B cell (primary cell): ENCODE data around the gene PPP1R14C. TPM values are rescaled to one million over a fixed set of nuclear protein-coding genes. Genes with fewer than 3 reads are reported as not detected.

ENCODE experiments used
- ATAC-seq: fragments of 200-7000 bp; cut with Tn5 transposase; one replicate; pipeline ENCODE4 v1.10.0; 2021; ENCODE audit warnings: low read depth, mild to moderate bottlenecking, moderate number of reproducible peaks, moderate library complexity
- CTCF ChIA-PET: fragments of 350-600 bp; sonication (Branson Sonifier 250); formaldehyde crosslinking; loops from one replicate; lab custom pipeline; 2021; ENCODE audit warnings: antibody characterized with exemption, inconsistent platforms; lab: Charles Lee
- POLR2A ChIA-PET: fragments of 350-600 bp; sonication (Branson Sonifier 250); formaldehyde crosslinking; loops from one replicate; lab custom pipeline; 2021; ENCODE audit warnings: antibody characterized with exemption; lab: Charles Lee
- DNase-seq: peaks from one replicate; pipeline ENCODE4 v3.0.0; 2013
- H2AFZ ChIP-seq: 2 replicates; pipeline ENCODE4 v1.6.1; 2012; ENCODE audit warnings: mild to moderate bottlenecking, low read depth, low read length; ENCODE audit not compliant: insufficient read depth, poor library complexity, severe bottlenecking
- H3K27ac ChIP-seq, 2 donors: 1 replicate in 1 of 2; 2 replicates in 1 of 2; pipeline ENCODE4 v1.5.1; 2012 to 2013; ENCODE audit warnings: low read length in 2 of 2, mild to moderate bottlenecking in 2 of 2, moderate library complexity in 1 of 2
- H3K27me3 ChIP-seq, 4 experiments: fragments of 200-600 bp in 1 of 4; sonication (generic) in 1 of 4; replicated peaks in 1 of 4; 1 replicate in 2 of 4; 2 replicates in 2 of 4; pipeline versions ENCODE4 v1.6.1 to v1.7.0; 2013 to 2016; ENCODE audit warnings: low read length in 3 of 4, mild to moderate bottlenecking in 2 of 4, mixed read lengths in 1 of 4, moderate library complexity in 1 of 4; ENCODE audit not compliant: insufficient read depth in 4 of 4, control insufficient read depth in 3 of 4; ENCODE audit errors: control extremely low read depth in 1 of 4
- H3K36me3 ChIP-seq, 2 experiments: replicated peaks in 1 of 2; 1 replicate in 1 of 2; 2 replicates in 1 of 2; pipeline versions ENCODE4 v1.6.1 to v1.7.1; 2013; ENCODE audit warnings: low read length in 1 of 2; ENCODE audit not compliant: insufficient read depth in 2 of 2, control insufficient read depth in 1 of 2; ENCODE audit errors: control extremely low read depth in 1 of 2, extremely low read depth in 1 of 2
- H3K4me1 ChIP-seq, 2 donors: fragments of 200-600 bp in 1 of 2; sonication (generic) in 1 of 2; 1 replicate in 1 of 2; 2 replicates in 1 of 2; pipeline versions ENCODE4 v1.5.1 to v1.6.1; 2013 to 2017; ENCODE audit warnings: low read length in 2 of 2; ENCODE audit not compliant: control insufficient read depth in 2 of 2, insufficient read depth in 2 of 2
- H3K4me2 ChIP-seq: replicated peaks from 2 replicates; pipeline ENCODE3; 2012; ENCODE audit warnings: mild to moderate bottlenecking, low read depth, low read length; ENCODE audit not compliant: poor library complexity, severe bottlenecking
- H3K4me3 ChIP-seq, 5 experiments: fragments of 200-600 bp in 1 of 5; sonication (generic) in 1 of 5; 1 replicate in 3 of 5; 2 replicates in 2 of 5; pipeline versions ENCODE4 v1.5.1 to v1.7.0; 2011 to 2016; ENCODE audit warnings: low read length in 4 of 5, mild to moderate bottlenecking in 4 of 5, low read depth in 2 of 5, control low read depth in 1 of 5, moderate library complexity in 1 of 5; ENCODE audit not compliant: insufficient read depth in 1 of 5; ENCODE audit errors: control extremely low read depth in 1 of 5, extremely low read depth in 1 of 5
- H3K79me2 ChIP-seq: fragments of 200-600 bp; sonication (generic); one replicate; pipeline ENCODE4 v1.6.0; 2016; ENCODE audit warnings: low read length; ENCODE audit not compliant: control insufficient read depth, insufficient read depth
- H3K9ac ChIP-seq: fragments of 200-600 bp; sonication (generic); 2 replicates; pipeline ENCODE4 v1.6.1; 2017; ENCODE audit warnings: mild to moderate bottlenecking, low read length, moderate library complexity
- H3K9me3 ChIP-seq, 3 donors: one replicate each; pipeline versions ENCODE4 v1.6.1 to v1.7.1; 2013; ENCODE audit warnings: low read length in 2 of 3; ENCODE audit not compliant: control insufficient read depth in 2 of 3, insufficient read depth in 1 of 3; ENCODE audit errors: control extremely low read depth in 1 of 3
- H4K20me1 ChIP-seq: 2 replicates; pipeline ENCODE4 v1.6.0; 2012; ENCODE audit warnings: mild to moderate bottlenecking, low read length; ENCODE audit not compliant: insufficient read depth, control insufficient read depth, poor library complexity, severe bottlenecking
- H3K27ac Mint-ChIP-seq: one replicate; pipeline ENCODE4 v1.8.0; 2021; ENCODE audit warnings: mixed read lengths
- H3K27me3 Mint-ChIP-seq: one replicate; pipeline ENCODE4 v1.8.0; 2021; ENCODE audit warnings: mixed read lengths
- H3K4me1 Mint-ChIP-seq: one replicate; pipeline ENCODE4 v1.8.0; 2021; ENCODE audit warnings: mixed read lengths
- H3K4me3 Mint-ChIP-seq: one replicate; pipeline ENCODE4 v1.8.0; 2021; ENCODE audit warnings: mixed read lengths
- H3K9me3 Mint-ChIP-seq: one replicate; pipeline ENCODE4 v1.8.0; 2022; ENCODE audit warnings: mixed read lengths; ENCODE audit not compliant: insufficient read depth
- CTCF ChIP-seq: fragments of 200-600 bp; IDR thresholded peaks from one replicate; pipeline ENCODE4 v1.8.0; 2022; ENCODE audit warnings: antibody characterized with exemption, mild to moderate bottlenecking
- EZH2 ChIP-seq: IDR thresholded peaks from 2 replicates; pipeline ENCODE4 v1.6.1; 2012; ENCODE audit warnings: borderline replicate concordance, low read depth, mild to moderate bottlenecking, moderate library complexity, low read length; ENCODE audit not compliant: insufficient read depth, poor library complexity, severe bottlenecking
- WGBS: methylation state at CpG from one replicate; pipeline ENCODE4 v1.1.5; 2013; ENCODE audit warnings: missing lambda C conversion rate; ENCODE audit not compliant: insufficient coverage; 5-methylcytosine and 5-hydroxymethylcytosine counted together
- intact Hi-C: fragments of 100-400 bp; cut with micrococcal nuclease; formaldehyde crosslinking; loops from one replicate; pipeline ENCODE4 v1.10.0; 2022
- polyA plus RNA-seq: library from polyadenylated mRNA; depleted of rRNA; stranded (reverse); fragments of >200 nt; gene quantifications from 2 replicates; pipeline ENCODE4 v1.2.3, GENCODE V29; 2012
- total RNA-seq, 2 donors: library from RNA; stranded (reverse); fragments of 120-200 nt in 1 of 2; gene quantifications; 1 replicate in 1 of 2; 2 replicates in 1 of 2; pipeline versions ENCODE4 v1.2.3 to v1.2.4, GENCODE V29; 2013 to 2022

The PPP1R14C gene
- total and polyA plus RNA-seq, 2 donors (not counting 1 experiment from before 2014, with no cell fraction given): not detected

DNA sequence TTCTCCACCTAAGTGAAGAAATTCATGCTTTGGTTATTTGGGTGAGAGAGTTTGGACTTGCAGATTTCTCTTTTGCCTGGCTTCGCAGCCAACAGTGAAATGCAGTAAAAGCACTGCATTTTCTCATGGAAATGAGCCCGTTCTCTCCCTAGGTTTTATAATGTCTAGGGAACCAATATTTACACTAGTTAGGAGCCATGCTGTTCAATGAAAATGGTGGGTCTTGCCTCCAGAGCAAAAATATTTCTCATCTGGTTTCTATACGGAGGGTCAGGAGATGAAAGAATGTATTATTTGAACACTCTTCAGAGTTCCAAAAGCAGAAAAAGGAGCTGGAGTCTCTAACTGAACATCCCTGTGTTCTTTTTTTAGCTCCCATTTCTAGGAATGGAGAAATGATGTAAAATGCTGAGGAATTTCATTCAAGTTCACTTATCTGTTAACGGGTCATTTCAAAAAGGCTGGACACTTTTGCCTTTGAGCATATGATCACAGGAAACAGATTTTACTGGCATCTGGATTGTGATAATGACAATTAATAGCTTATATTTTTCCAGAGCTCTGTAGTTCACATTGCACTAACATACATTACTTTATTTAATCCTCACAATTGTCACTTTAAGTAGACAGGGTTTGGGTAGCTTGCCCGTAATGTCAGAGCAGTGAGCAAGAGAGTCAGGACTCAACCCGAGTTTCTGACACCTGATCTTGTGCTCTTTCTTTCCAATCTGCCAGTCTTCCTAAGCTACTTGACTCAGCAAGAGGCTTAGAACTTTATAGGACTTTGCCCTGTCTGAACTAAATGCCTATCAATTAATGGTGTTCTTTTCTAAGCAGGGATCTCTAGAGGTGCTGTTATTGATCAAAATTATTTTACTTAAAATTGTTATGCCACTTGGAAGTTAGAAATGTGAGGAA lies 78.0 kb downstream of the PPP1R14C start:
- Histone ChIP-seq H3K9me3 (no peaks in the 10 kb centered on the region), H2AFZ (no peak overlapping the region), H3K27ac (no peak overlapping the region), H3K4me3 (no peak overlapping the region), H3K79me2 (no peaks in the 10 kb centered on the region), H3K4me1 (no peaks in the 10 kb centered on the region), H3K27me3 (peaks cover 0 to 1% (median 0%) of the 10 kb centered on the region in 4 experiments), H3K9ac (no peak overlapping the region), H4K20me1 (no peaks in the 10 kb centered on the region), H3K4me2 (no peak overlapping the region), H3K36me3 (no peaks in the 10 kb centered on the region)
- no CpG with 5 or more reads among the region's 6 CpGs for WGBS
- CTCF ChIA-PET: no interaction called here
- POLR2A ChIA-PET: no interaction called here
- H3K4me3 Mint-ChIP-seq: no peak overlapping the region
- no peaks in the 10 kb centered on the region for H3K4me1 Mint-ChIP-seq
- ATAC-seq (no peak), DNase-seq (no peak)
- H3K9me3 Mint-ChIP-seq: no peaks in the 10 kb centered on the region
- peaks cover 40% of the 10 kb centered on the region for H3K27me3 Mint-ChIP-seq
- TF ChIP-seq EZH2 (no peak), CTCF (no peak)
- no peak overlapping the region for H3K27ac Mint-ChIP-seq
- intact Hi-C loops: no loop called here

GRCh38 chr6:150224820-150225219 lies 82.0 kb downstream of the PPP1R14C start:
- 100% methylated on average over 1 of the region's 3 CpGs for WGBS
- DNase-seq (no peak), ATAC-seq (no peak)
- H3K27ac Mint-ChIP-seq: no peak overlapping the region
- H3K27me3 Mint-ChIP-seq: peaks cover 51% of the 10 kb centered on the region
- Histone ChIP-seq H4K20me1 (no peaks in the 10 kb centered on the region), H3K79me2 (no peaks in the 10 kb centered on the region), H3K9ac (no peak overlapping the region), H3K4me1 (no peaks in the 10 kb centered on the region), H3K4me3 (no peak overlapping the region), H3K27ac (no peak overlapping the region), H3K27me3 (peaks cover 0 to 6% (median 0%) of the 10 kb centered on the region in 4 experiments), H3K9me3 (no peaks in the 10 kb centered on the region), H3K36me3 (no peaks in the 10 kb centered on the region), H2AFZ (no peak overlapping the region), H3K4me2 (no peak overlapping the region)
- no peaks in the 10 kb centered on the region for H3K4me1 Mint-ChIP-seq
- no peak overlapping the region for H3K4me3 Mint-ChIP-seq
- POLR2A ChIA-PET: no interaction called here
- H3K9me3 Mint-ChIP-seq: no peaks in the 10 kb centered on the region
- intact Hi-C loops: no loop called here
- CTCF ChIA-PET: no interaction called here
- TF ChIP-seq EZH2: no peak
- TF ChIP-seq CTCF: no peak
